PC-9 (cell line): ENCODE measurements around the gene KPNB1.

Experiments
- CTCF ChIP-seq: fragments of 200-600 bp; sonication (generic); conservative IDR thresholded peaks from 2 replicates; pipeline ENCODE4 v1.6.1; 2017; ENCODE audit warnings: mixed run types, antibody characterized with exemption, mild to moderate bottlenecking, moderate library complexity
- EZH2 ChIP-seq: fragments of 200-600 bp; sonication (generic); IDR thresholded peaks from 2 replicates; pipeline ENCODE4 v1.8.0; 2017; ENCODE audit warnings: antibody characterized with exemption, low read depth

DNA sequence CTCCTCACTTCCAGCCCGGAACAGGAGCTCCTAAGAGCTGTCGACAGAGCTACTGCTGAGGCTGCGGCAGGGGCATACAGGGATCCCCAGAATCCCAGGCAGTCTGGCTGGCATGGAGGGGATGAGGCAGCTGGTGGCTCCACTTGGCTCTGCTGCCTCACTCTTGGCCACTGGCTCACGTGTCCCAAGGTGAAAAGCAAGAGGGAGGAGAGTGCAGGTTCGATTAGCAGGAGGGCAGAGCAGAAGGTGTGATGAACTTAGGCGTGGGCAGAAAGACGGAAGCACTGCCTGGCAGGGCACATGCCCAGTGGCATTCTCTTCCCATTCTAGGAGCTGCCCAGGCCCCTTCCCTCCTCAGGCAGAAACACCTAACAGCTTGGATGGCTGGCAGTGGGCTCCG is 72.0 kb downstream of the KPNB1 start:
- TF ChIP-seq CTCF (no peak), EZH2 (no peak)
